IMR-90 (cell line): ENCODE results near the gene SPRED2. TPM values are rescaled to one million over a fixed set of nuclear protein-coding genes. Genes with fewer than 3 reads are reported as not detected.

Experiments
- ATAC-seq: fragments of 200-7000 bp; cut with Tn5 transposase; 2 replicates; pipeline ENCODE4 v1.9.1; 2020; ENCODE audit warnings: low read depth, mild to moderate bottlenecking, moderate library complexity
- BruUV-seq: library from RNA; stranded (reverse); fragments of 400-500 nt; replicated peaks from 2 replicates; lab custom pipeline; 2021; lab: Mats Ljungman, UMichigan
- CTCF ChIA-PET: fragments of 300-600 bp; formaldehyde crosslinking; extraction: SDS; loops from one replicate; lab custom pipeline; 2021; ENCODE audit warnings: antibody characterized with exemption; lab: Yijun Ruan, JAX
- POLR2A ChIA-PET: fragments of 300-600 bp; sonication (Branson Sonifier 250); formaldehyde crosslinking; loops from one replicate; lab custom pipeline; 2022; ENCODE audit warnings: antibody characterized with exemption; ENCODE audit not compliant: unreplicated experiment; lab: Charles Lee
- DNase-seq: peaks from one replicate; pipeline ENCODE4 v3.0.0; 2013
- H2AFZ ChIP-seq: replicated peaks from 2 replicates; pipeline ENCODE3; 2013; ENCODE audit warnings: low read length, mild to moderate bottlenecking; ENCODE audit not compliant: poor library complexity
- H2AK5ac ChIP-seq: 2 replicates; pipeline ENCODE4 v1.6.1; 2013; ENCODE audit warnings: low read depth, low read length, inconsistent platforms
- H2AK9ac ChIP-seq: replicated peaks from 2 replicates; pipeline ENCODE3; 2013; ENCODE audit warnings: mild to moderate bottlenecking, low read depth, low read length, moderate library complexity; ENCODE audit not compliant: poor library complexity
- H2BK120ac ChIP-seq: 2 replicates; pipeline ENCODE4 v1.6.1; 2013; ENCODE audit warnings: low read depth, low read length, inconsistent platforms
- H2BK15ac ChIP-seq: 3 replicates; pipeline ENCODE4 v1.6.1; 2013; ENCODE audit warnings: low read depth, low read length, inconsistent platforms
- H2BK20ac ChIP-seq: 2 replicates; pipeline ENCODE4 v1.6.1; 2013; ENCODE audit warnings: low read depth, mild to moderate bottlenecking, inconsistent platforms, low read length, moderate library complexity
- H2BK5ac ChIP-seq: 2 replicates; pipeline ENCODE4 v1.6.1; 2013; ENCODE audit warnings: mild to moderate bottlenecking, low read depth, low read length, inconsistent platforms; ENCODE audit not compliant: poor library complexity, severe bottlenecking
- H3K14ac ChIP-seq: replicated peaks from 2 replicates; pipeline ENCODE4 v1.6.1; 2013; ENCODE audit warnings: low read depth, low read length, inconsistent platforms
- H3K18ac ChIP-seq: 2 replicates; pipeline ENCODE4 v1.6.1; 2013; ENCODE audit warnings: low read depth, low read length, control low read depth
- H3K23ac ChIP-seq: 2 replicates; pipeline ENCODE4 v1.6.1; 2013; ENCODE audit warnings: low read depth, low read length, inconsistent platforms
- H3K27ac ChIP-seq: 2 replicates; pipeline ENCODE4 v1.5.1; 2013; ENCODE audit warnings: mild to moderate bottlenecking, control low read depth, low read length; ENCODE audit not compliant: insufficient read depth
- H3K27me3 ChIP-seq: 2 replicates; pipeline ENCODE4 v1.6.1; 2013; ENCODE audit warnings: low read length; ENCODE audit not compliant: control insufficient read depth, insufficient read depth
- H3K36me3 ChIP-seq: 2 replicates; pipeline ENCODE4 v1.6.1; 2013; ENCODE audit warnings: low read length, mixed read lengths; ENCODE audit not compliant: control insufficient read depth, insufficient read depth
- H3K4ac ChIP-seq: 2 replicates; pipeline ENCODE4 v1.6.1; 2013; ENCODE audit warnings: low read depth, low read length, inconsistent platforms
- H3K4me1 ChIP-seq: 2 replicates; pipeline ENCODE4 v1.6.1; 2013; ENCODE audit warnings: low read length, mixed read lengths; ENCODE audit not compliant: control insufficient read depth, insufficient read depth
- H3K4me2 ChIP-seq: 2 replicates; pipeline ENCODE4 v1.6.1; 2013; ENCODE audit warnings: low read depth, mild to moderate bottlenecking, control low read depth, low read length, moderate library complexity
- H3K4me3 ChIP-seq: 2 replicates; pipeline ENCODE4 v1.5.1; 2013; ENCODE audit warnings: low read depth, mild to moderate bottlenecking, control low read depth, low read length, moderate library complexity; ENCODE audit not compliant: insufficient read depth
- H3K56ac ChIP-seq: 2 replicates; pipeline ENCODE4 v1.6.1; 2013; ENCODE audit warnings: low read length, inconsistent platforms; ENCODE audit not compliant: insufficient read depth; ENCODE audit errors: extremely low read depth
- H3K79me1 ChIP-seq, 2 experiments: 2 replicates each; pipeline ENCODE4 v1.6.1; 2013; ENCODE audit warnings: low read length in 2 of 2, inconsistent platforms in 1 of 2, low read depth in 1 of 2
- H3K9ac ChIP-seq: 2 replicates; pipeline ENCODE4 v1.6.1; 2013; ENCODE audit warnings: low read depth, low read length, control low read depth
- H3K9me1 ChIP-seq: 2 replicates; pipeline ENCODE4 v1.6.1; 2013; ENCODE audit warnings: low read length, inconsistent platforms; ENCODE audit not compliant: insufficient read depth
- H3K9me3 ChIP-seq: 2 replicates; pipeline ENCODE4 v1.6.1; 2013; ENCODE audit warnings: low read length; ENCODE audit not compliant: control insufficient read depth, insufficient read depth
- H4K20me1 ChIP-seq: 2 replicates; pipeline ENCODE4 v1.6.1; 2013; ENCODE audit warnings: low read length, inconsistent platforms; ENCODE audit not compliant: insufficient read depth
- H4K5ac ChIP-seq: 2 replicates; pipeline ENCODE4 v1.6.1; 2013; ENCODE audit warnings: mild to moderate bottlenecking, low read depth, low read length, control low read depth
- H4K8ac ChIP-seq, 2 experiments: 2 replicates each; pipeline ENCODE4 v1.6.1; 2013; ENCODE audit warnings: low read depth in 2 of 2, low read length in 2 of 2, control low read depth in 1 of 2, inconsistent platforms in 1 of 2
- H4K91ac ChIP-seq: 2 replicates; pipeline ENCODE4 v1.6.1; 2013; ENCODE audit warnings: low read depth, low read length, inconsistent platforms; ENCODE audit not compliant: insufficient read depth
- BHLHE40 ChIP-seq: fragments of 150-350 bp; IDR thresholded peaks from 2 replicates; pipeline ENCODE4 v1.6.1; 2016; ENCODE audit warnings: mild to moderate bottlenecking, low read depth, low read length
- CHD1 ChIP-seq: IDR thresholded peaks from 2 replicates; pipeline ENCODE4 v1.6.1; 2012; ENCODE audit warnings: low read depth, low read length, improper control_type of control experiment
- CTCF ChIP-seq: conservative IDR thresholded peaks from 2 replicates; pipeline ENCODE4 v1.5.1; 2012; ENCODE audit warnings: mild to moderate bottlenecking, low read depth, low read length, improper control_type of control experiment
- ELK1 ChIP-seq: fragments of 150-350 bp; IDR thresholded peaks from 2 replicates; pipeline ENCODE4 v1.6.1; 2016; ENCODE audit warnings: low read depth, mild to moderate bottlenecking, low read length, moderate library complexity, borderline replicate concordance
- FOS ChIP-seq: fragments of 150-350 bp; IDR thresholded peaks from 2 replicates; pipeline ENCODE4 v1.6.1; 2016; ENCODE audit warnings: low read depth, low read length
- MAFK ChIP-seq: IDR thresholded peaks from 2 replicates; pipeline ENCODE4 v1.6.1; 2012; ENCODE audit warnings: low read depth, low read length, improper control_type of control experiment
- MAZ ChIP-seq: IDR thresholded peaks from 2 replicates; pipeline ENCODE4 v1.6.1; 2012; ENCODE audit warnings: low read depth, mild to moderate bottlenecking, low read length, improper control_type of control experiment, moderate library complexity, borderline replicate concordance
- MXI1 ChIP-seq: IDR thresholded peaks from 2 replicates; pipeline ENCODE4 v1.6.1; 2012; ENCODE audit warnings: low read depth, mild to moderate bottlenecking, low read length, moderate library complexity, borderline replicate concordance
- NFE2L2 ChIP-seq: fragments of 150-350 bp; IDR thresholded peaks from 2 replicates; pipeline ENCODE4 v1.6.1; 2016; ENCODE audit warnings: low read depth, mild to moderate bottlenecking, low read length
- POLR2A ChIP-seq: IDR thresholded peaks from 2 replicates; pipeline ENCODE4 v1.6.1; 2012; ENCODE audit warnings: mild to moderate bottlenecking, low read depth, low read length
- RCOR1 ChIP-seq: IDR thresholded peaks from 2 replicates; pipeline ENCODE4 v1.6.1; 2012; ENCODE audit warnings: mild to moderate bottlenecking, low read length, improper control_type of control experiment; ENCODE audit not compliant: insufficient replicate concordance
- RFX5 ChIP-seq: IDR thresholded peaks from 2 replicates; pipeline ENCODE4 v1.8.0; 2012; ENCODE audit warnings: low read depth, mild to moderate bottlenecking, low read length, moderate library complexity
- SMC3 ChIP-seq: fragments of 150-350 bp; IDR thresholded peaks from 2 replicates; pipeline ENCODE4 v1.6.1; 2016; ENCODE audit warnings: low read depth, mild to moderate bottlenecking, antibody characterized with exemption, low read length, moderate library complexity
- USF2 ChIP-seq: fragments of 150-350 bp; IDR thresholded peaks from 2 replicates; pipeline ENCODE4 v1.6.1; 2017; ENCODE audit warnings: mild to moderate bottlenecking, antibody characterized with exemption, low read length, low read depth
- WGBS, 2 experiments: methylation state at CpG; one replicate each; pipeline versions ENCODE4 v1.1.5 to v1.1.7; 2013; ENCODE audit warnings: missing lambda C conversion rate in 2 of 2; ENCODE audit not compliant: insufficient read length in 1 of 2; ENCODE audit errors: extremely low coverage in 2 of 2; 5-methylcytosine and 5-hydroxymethylcytosine counted together
- dilution Hi-C: fragments of 300-500 bp; cut with HindIII; formaldehyde crosslinking; loops from one replicate; pipeline ENCODE4 v1.14.3; 2018; ENCODE audit warnings: low sequenced_read_pairs; ENCODE audit not compliant: unreplicated experiment
- in situ Hi-C: fragments of 300-500 bp; cut with MboI; formaldehyde crosslinking; loops from 3 replicates; pipeline ENCODE4 v1.14.3; 2019; ENCODE audit warnings: low sequenced_read_pairs, inconsistent platforms, mixed read lengths
- intact Hi-C: fragments of 100-400 bp; cut with micrococcal nuclease; formaldehyde crosslinking; loops from 2 replicates; pipeline ENCODE4 v1.10.0; 2022
- polyA plus RNA-seq, 3 experiments: library from polyadenylated mRNA; depleted of rRNA; stranded (reverse); fragments of >200 nt; gene quantifications; 2 replicates each; pipeline ENCODE4 v1.2.3, GENCODE V29; 2012; ENCODE audit warnings: low replicate concordance in 1 of 3
- total RNA-seq: library from RNA; depleted of rRNA; stranded (reverse); fragments of >200 nt; gene quantifications from 2 replicates; pipeline ENCODE4 v1.2.3, GENCODE V29; 2012

SPRED2 gene
- total and polyA plus RNA-seq, 2 of the 4 experiments (the other 2 are of a cell fraction): 4.8 to 18.7 TPM

GRCh38 chr2:65311049-65311448, 121.3 kb downstream of the SPRED2 start:
- no peak overlapping the region for H3K23ac ChIP-seq
- POLR2A ChIA-PET: no interaction called here

More at GRCh38 chr2:65311049-65311448, 121.3 kb downstream of the SPRED2 start:
- WGBS, 2 experiments: 90% methylated on average over 2 of the region's 6 CpGs; no CpG with 5 or more reads in 1 of the 2 experiments
- TF ChIP-seq MXI1 (no peak), MAZ (no peak), SMC3 (no peak), CHD1 (no peak), MAFK (no peak), FOS (no peak), CTCF (no peak), ELK1 (no peak), BHLHE40 (no peak), RCOR1 (no peak), NFE2L2 (no peak), POLR2A (no peak), USF2 (no peak), RFX5 (no peak)
- Histone ChIP-seq H4K8ac (no peak overlapping the region), H3K27ac (no peak overlapping the region), H2BK5ac (no peak overlapping the region), H3K79me1 (peaks cover 11 to 33% of the 10 kb centered on the region in 2 experiments; a peak in 3 of 4 replicates), H4K20me1 (no peaks in the 10 kb centered on the region), H3K9ac (no peak overlapping the region), H3K56ac (no peak overlapping the region), H2BK120ac (no peak overlapping the region), H4K5ac (no peak overlapping the region), H3K14ac (no peak overlapping the region), H3K4me3 (no peak overlapping the region), H3K27me3 (no peaks in the 10 kb centered on the region), H2AFZ (no peak overlapping the region), H2BK20ac (no peak overlapping the region), H3K36me3 (peaks cover 31% of the 10 kb centered on the region), H3K4ac (no peak overlapping the region), H3K9me1 (peaks cover 16% of the 10 kb centered on the region), H4K91ac (no peak overlapping the region), H2BK15ac (no peak overlapping the region), H3K18ac (no peak overlapping the region), H3K9me3 (no peaks in the 10 kb centered on the region), H3K4me1 (peaks cover 5% of the 10 kb centered on the region), H2AK9ac (no peak overlapping the region), H3K4me2 (no peak overlapping the region), H2AK5ac (no peak overlapping the region)
- BruUV-seq: no TSS peak
- intact Hi-C loops: no loop called here
- ATAC-seq: no peak
- no peak for DNase-seq
- in situ Hi-C loops: no loop called here
- dilution Hi-C loops: no loop called here
- CTCF ChIA-PET: interaction anchor here (0.6 to 0.9 kb wide), 2 partner anchors 9 kb away, joined by 3 read pairs; no protein-coding TSS in a partner anchor
